SK-N-SH (cell line): ENCODE results near the gene PLK3.

ENCODE experiments used
- CTCF ChIP-seq: fragments of 200-600 bp; sonication (generic); IDR thresholded peaks from 2 replicates; pipeline ENCODE4 v1.6.1; 2017; ENCODE audit warnings: antibody characterized with exemption, mild to moderate bottlenecking, moderate library complexity
- MXI1 ChIP-seq: IDR thresholded peaks from 2 replicates; pipeline ENCODE4 v1.6.1; 2012; ENCODE audit warnings: mild to moderate bottlenecking, low read depth, low read length, improper control_type of control experiment
- RCOR1 ChIP-seq: fragments of 150-350 bp; IDR thresholded peaks from 2 replicates; pipeline ENCODE4 v1.6.1; 2017; ENCODE audit warnings: antibody characterized with exemption, low read length
- TAF1 ChIP-seq: IDR thresholded peaks from 2 replicates; pipeline ENCODE4 v1.6.1; 2012; ENCODE audit warnings: low read depth, mild to moderate bottlenecking, low read length, moderate library complexity, borderline replicate concordance

GRCh38 chr1:44757420-44757819, 42.8 kb upstream of the PLK3 start:
- TF ChIP-seq CTCF (no peak), TAF1 (no peak), MXI1 (no peak), RCOR1 (no peak)
